H1 (cell line): ENCODE measurements around the gene PROSER1. TPM values are rescaled to one million over a fixed set of nuclear protein-coding genes. Genes with fewer than 3 reads are reported as not detected.

ENCODE experiments used
- CTCF ChIA-PET: fragments of 300-600 bp; sonication (Branson Sonifier 250); formaldehyde crosslinking; loops from one replicate; lab custom pipeline; 2021; ENCODE audit not compliant: partially characterized antibody; lab: Charles Lee
- POLR2A ChIA-PET: fragments of 300-600 bp; sonication (Branson Sonifier 250); formaldehyde crosslinking; loops from one replicate; lab custom pipeline; 2021; ENCODE audit warnings: inconsistent platforms; ENCODE audit not compliant: partially characterized antibody; lab: Charles Lee
- DNase-seq, 2 experiments: peaks; one replicate each; pipeline versions ENCODE4 v3.0.0 to v3.0.0-alpha.2; 2010 to 2022; ENCODE audit warnings: low spot score in 2 of 2, low read depth in 1 of 2, mixed read lengths in 1 of 2
- FAIRE-seq: peaks from 2 replicates; lab custom pipeline; 2011; peaks lifted over from hg19 to GRCh38; lab: Jason Lieb, UNC
- H2AFZ ChIP-seq: 2 replicates; pipeline ENCODE4 v1.8.1; 2012; ENCODE audit warnings: low read length, inconsistent platforms
- H2AK5ac ChIP-seq: 2 replicates; pipeline ENCODE4 v1.6.1; 2013; ENCODE audit warnings: low read depth, low read length
- H2BK120ac ChIP-seq: replicated peaks from 2 replicates; pipeline ENCODE3; 2013; ENCODE audit warnings: low read depth, low read length, inconsistent platforms
- H2BK12ac ChIP-seq: 2 replicates; pipeline ENCODE4 v1.6.1; 2013; ENCODE audit warnings: low read depth, low read length
- H2BK15ac ChIP-seq: 2 replicates; pipeline ENCODE4 v1.6.1; 2013; ENCODE audit warnings: low read length
- H2BK20ac ChIP-seq: 2 replicates; pipeline ENCODE4 v1.6.1; 2013; ENCODE audit warnings: low read length
- H2BK5ac ChIP-seq: 2 replicates; pipeline ENCODE4 v1.6.1; 2013; ENCODE audit warnings: low read depth, low read length
- H3K14ac ChIP-seq: 2 replicates; pipeline ENCODE4 v1.6.1; 2013; ENCODE audit warnings: inconsistent platforms; ENCODE audit not compliant: insufficient read length
- H3K18ac ChIP-seq: 2 replicates; pipeline ENCODE4 v1.6.1; 2013; ENCODE audit warnings: low read length; ENCODE audit errors: extremely low read depth
- H3K23ac ChIP-seq: 2 replicates; pipeline ENCODE4 v1.6.1; 2013; ENCODE audit warnings: inconsistent platforms; ENCODE audit not compliant: insufficient read length
- H3K23me2 ChIP-seq: 2 replicates; pipeline ENCODE4 v1.6.1; 2013; ENCODE audit warnings: low read depth, low read length
- H3K27ac ChIP-seq: 2 replicates; pipeline ENCODE4 v1.6.1; 2011; ENCODE audit warnings: low read depth, low read length, inconsistent platforms
- H3K27me3 ChIP-seq, 4 experiments: replicated peaks in 1 of 4; 1 replicate in 1 of 4; 2 replicates in 3 of 4; pipeline versions ENCODE4 v1.6.1 to v1.8.1; 2011 to 2013; ENCODE audit warnings: low read length in 3 of 4, mild to moderate bottlenecking in 3 of 4, inconsistent platforms in 2 of 4, mixed read lengths in 2 of 4, moderate library complexity in 1 of 4; ENCODE audit not compliant: control insufficient read depth in 3 of 4, insufficient read depth in 3 of 4; ENCODE audit errors: extremely low read depth in 1 of 4
- H3K36me3 ChIP-seq, 4 experiments: 2 replicates each; pipeline versions ENCODE4 v1.6.1 to v1.8.1; 2011 to 2013; ENCODE audit warnings: mild to moderate bottlenecking in 4 of 4, low read length in 3 of 4, moderate library complexity in 2 of 4, control low read depth in 1 of 4, inconsistent platforms in 1 of 4; ENCODE audit not compliant: insufficient read depth in 4 of 4, control insufficient read depth in 2 of 4
- H3K4ac ChIP-seq: replicated peaks from 2 replicates; pipeline ENCODE3; 2013; ENCODE audit warnings: low read length, low read depth, mixed read lengths, inconsistent platforms; ENCODE audit not compliant: insufficient read length
- H3K4me1 ChIP-seq, 4 experiments: replicated peaks in 1 of 4; 1 replicate in 1 of 4; 2 replicates in 3 of 4; pipeline versions ENCODE4 v1.6.1 to v1.8.1; 2011 to 2013; ENCODE audit warnings: low read length in 3 of 4, inconsistent platforms in 2 of 4, mixed read lengths in 1 of 4; ENCODE audit not compliant: insufficient read depth in 4 of 4, control insufficient read depth in 3 of 4
- H3K4me2 ChIP-seq, 2 experiments: 2 replicates each; pipeline versions ENCODE4 v1.6.1 to v1.8.1; 2011 to 2013; ENCODE audit warnings: low read depth in 2 of 2, low read length in 2 of 2, control low read depth in 1 of 2, inconsistent platforms in 1 of 2, mild to moderate bottlenecking in 1 of 2; ENCODE audit not compliant: insufficient read depth in 1 of 2
- H3K4me3 ChIP-seq, 4 experiments: fragments of 200-600, 300-600 bp in 1 of 4; sonication (generic), shearing (Covaris generic), sonication (Bioruptor Twin) in 1 of 4; 2 replicates each; pipeline versions ENCODE4 v1.5.1 to v1.8.1; 2011 to 2016; ENCODE audit warnings: low read length in 4 of 4, low read depth in 3 of 4, control low read depth in 2 of 4, inconsistent platforms in 2 of 4, mild to moderate bottlenecking in 2 of 4, mixed read lengths in 1 of 4, moderate library complexity in 1 of 4; ENCODE audit not compliant: insufficient read depth in 2 of 4; ENCODE audit errors: extremely low read depth in 1 of 4
- H3K56ac ChIP-seq: replicated peaks from 2 replicates; pipeline ENCODE3; 2013; ENCODE audit warnings: low read depth, mild to moderate bottlenecking, mixed read lengths, low read length, inconsistent platforms; ENCODE audit not compliant: insufficient read length
- H3K79me1 ChIP-seq: 2 replicates; pipeline ENCODE4 v1.6.1; 2013; ENCODE audit warnings: low read depth, low read length, control low read depth
- H3K79me2 ChIP-seq, 2 experiments: 2 replicates each; pipeline versions ENCODE4 v1.6.1 to v1.8.1; 2012 to 2013; ENCODE audit warnings: low read length in 2 of 2, mild to moderate bottlenecking in 2 of 2, inconsistent platforms in 1 of 2; ENCODE audit not compliant: insufficient read depth in 2 of 2, control insufficient read depth in 1 of 2
- H3K9ac ChIP-seq, 4 experiments: replicated peaks in 1 of 4; 1 replicate in 1 of 4; 2 replicates in 3 of 4; pipeline versions ENCODE4 v1.6.1 to v1.8.1; 2011 to 2013; ENCODE audit warnings: low read depth in 3 of 4, low read length in 3 of 4, control low read depth in 2 of 4, mild to moderate bottlenecking in 2 of 4, moderate library complexity in 2 of 4, inconsistent platforms in 1 of 4; ENCODE audit errors: extremely low read depth in 1 of 4
- H3K9me3 ChIP-seq, 2 experiments: 2 replicates each; pipeline versions ENCODE4 v1.6.1 to v1.8.1; 2012 to 2013; ENCODE audit warnings: mild to moderate bottlenecking in 2 of 2, moderate library complexity in 2 of 2, control low read depth in 1 of 2, inconsistent platforms in 1 of 2, low read depth in 1 of 2, low read length in 1 of 2, mixed read lengths in 1 of 2; ENCODE audit not compliant: insufficient read depth in 2 of 2
- H4K20me1 ChIP-seq, 2 experiments: replicated peaks in 1 of 2; 2 replicates each; pipeline versions ENCODE3 to v1.8.1; 2011 to 2013; ENCODE audit warnings: inconsistent platforms in 2 of 2, low read length in 2 of 2, mild to moderate bottlenecking in 1 of 2; ENCODE audit not compliant: insufficient read depth in 2 of 2, control insufficient read depth in 1 of 2
- H4K5ac ChIP-seq: 2 replicates; pipeline ENCODE4 v1.6.1; 2013; ENCODE audit warnings: low read length, low read depth, mixed read lengths, inconsistent platforms; ENCODE audit not compliant: insufficient read length
- H4K8ac ChIP-seq: 2 replicates; pipeline ENCODE4 v1.8.0; 2013; ENCODE audit warnings: mild to moderate bottlenecking, moderate library complexity, low read length, inconsistent platforms; ENCODE audit not compliant: insufficient read depth; ENCODE audit errors: extremely low read depth
- H4K91ac ChIP-seq: replicated peaks from 2 replicates; pipeline ENCODE3; 2013; ENCODE audit warnings: low read length, mixed read lengths, inconsistent platforms; ENCODE audit not compliant: insufficient read length
- HDAC6 ChIP-seq: IDR thresholded peaks from one replicate; pipeline ENCODE4 v1.7.1; 2012; ENCODE audit warnings: low read depth, mild to moderate bottlenecking, inconsistent platforms, low read length, moderate library complexity
- KDM1A ChIP-seq: fragments of 200-600, 300-600 bp; sonication (generic); IDR thresholded peaks from 2 replicates; pipeline ENCODE4 v1.7.1; 2016; ENCODE audit warnings: mild to moderate bottlenecking, low read length, borderline replicate concordance
- WGBS, 2 experiments: shearing (Covaris generic) in 1 of 2; methylation state at CpG; one replicate each; pipeline versions ENCODE4 v1.1.6 to v1.1.7; 2013 to 2015; ENCODE audit warnings: low lambda C conversion rate in 2 of 2, mixed read lengths in 2 of 2, inconsistent platforms in 1 of 2, low coverage in 1 of 2, missing lambda C conversion rate in 1 of 2; ENCODE audit not compliant: insufficient replicate concordance in 2 of 2, insufficient coverage in 1 of 2, insufficient read length in 1 of 2; ENCODE audit errors: extremely low coverage in 1 of 2, missing lambda C conversion rate in 1 of 2; 5-methylcytosine and 5-hydroxymethylcytosine counted together
- polyA plus RNA-seq, 7 experiments: library from polyadenylated mRNA; depleted of rRNA in 3 of 7; stranded (reverse) in 5 of 7; unstranded in 2 of 7; fragments of >200 nt in 5 of 7; fragments of 200-250 nt in 2 of 7; gene quantifications; 1 replicate in 5 of 7; 2 replicates in 1 of 7; 4 replicates in 1 of 7; pipeline versions ENCODE4 v1.2.1 to v1.2.3, GENCODE V29; 2011 to 2013; ENCODE audit warnings: missing spikeins in 2 of 7, mixed read lengths in 2 of 7
- total RNA-seq: library from RNA; stranded (reverse); fragmentation: NEBNext Ultra II Directional; extraction: Animal tissue kit (Norgen Biotek cat#: 25700); gene quantifications from 2 replicates; pipeline ENCODE4 v1.2.1, GENCODE V29; 2021

Gene PROSER1
- total and polyA plus RNA-seq, 2 of the 8 experiments (the other 6 are each of a cell fraction or from before 2014, with no cell fraction given), result 99.2 to 116 TPM

DNA sequence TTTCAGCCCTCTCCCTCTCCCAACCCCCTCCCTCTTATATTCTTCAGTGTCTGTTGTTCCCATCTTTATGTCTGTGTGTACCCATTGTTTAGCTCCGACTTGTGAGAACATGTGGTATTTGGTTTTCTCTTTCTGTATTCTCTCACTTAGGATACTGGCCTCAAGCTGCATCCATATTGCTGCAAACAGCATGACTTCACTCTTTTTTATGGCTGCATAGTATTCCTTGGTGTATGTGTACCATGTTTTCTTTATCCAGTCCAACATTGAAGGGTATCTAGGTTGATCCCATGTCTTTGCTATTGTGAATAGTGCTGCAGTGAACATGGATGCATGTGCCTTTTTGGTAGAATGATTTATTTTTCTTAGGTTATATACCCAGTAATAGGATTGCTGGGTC, 18.1 kb upstream of the PROSER1 start:
- Histone ChIP-seq H3K9me3 (no peaks in the 10 kb centered on the region; a peak in 1 of 4 replicates), H2BK20ac (no peak overlapping the region), H4K8ac (no peak overlapping the region), H3K79me2 (no peaks in the 10 kb centered on the region), H3K23ac (no peak overlapping the region), H2BK120ac (no peak overlapping the region), H2BK12ac (no peak overlapping the region), H3K4me3 (no peak overlapping the region), H3K36me3 (0 out of 8 replicates have a peak, but pooled peaks cover 0 to 3% (median 0%) of the 10 kb centered on the region in 4 experiments), H3K4ac (no peak overlapping the region), H3K27me3 (peaks cover 0 to 1% (median 0%) of the 10 kb centered on the region in 4 experiments; a peak in 1 of 7 replicates), H3K4me2 (no peak overlapping the region), H3K4me1 (no peaks in the 10 kb centered on the region), H4K5ac (no peak overlapping the region), H2AFZ (no peak overlapping the region), H2BK5ac (no peak overlapping the region), H3K23me2 (no peaks in the 10 kb centered on the region), H3K9ac (no peak overlapping the region), H3K27ac (no peak overlapping the region), H3K14ac (no peak overlapping the region), H2AK5ac (no peak overlapping the region), H3K79me1 (no peaks in the 10 kb centered on the region), H4K91ac (no peak overlapping the region), H3K18ac (no peak overlapping the region), H4K20me1 (no peaks in the 10 kb centered on the region), H2BK15ac (no peak overlapping the region), H3K56ac (no peak overlapping the region)
- FAIRE-seq (no peak), DNase-seq (no peak)
- TF ChIP-seq HDAC6 (no peak), KDM1A (0 out of 2 replicates have a peak, but pooled peaks have one; percentile 12)
- 86% methylated on average over 1 of the region's 1 CpG; no CpG with 5 or more reads in 1 of the 2 experiments for WGBS, 2 experiments
- ChIA-PET CTCF (interaction anchor here (0.6 to 1.9 kb wide), 4 partner anchors 8 to 560 kb away, joined by 3 to 4 read pairs (median 4); no protein-coding TSS in a partner anchor), POLR2A (interaction anchor here (1.2 kb wide), 1 partner anchor 10 kb away, joined by 3 read pairs; no protein-coding TSS in a partner anchor)
